HL-60 (cell line): ENCODE measurements around the gene GMPPA.

ENCODE experiments used
- DNase-seq, 2 experiments: peaks; one replicate each; pipeline ENCODE4 v3.0.0-alpha.2; 2010 to 2020; ENCODE audit warnings: low read depth in 1 of 2, low spot score in 1 of 2
- H3K27ac ChIP-seq: fragments of 250-450 bp; sonication (Bioruptor Pico); replicated peaks from 2 replicates; pipeline ENCODE4 v1.5.1; 2020; ENCODE audit warnings: mild to moderate bottlenecking, moderate library complexity
- H3K27me3 ChIP-seq: fragments of 250-450 bp; sonication (Bioruptor Pico); 2 replicates; pipeline ENCODE4 v1.5.1; 2021; ENCODE audit warnings: mild to moderate bottlenecking, moderate library complexity; ENCODE audit not compliant: insufficient read depth, poor library complexity, severe bottlenecking
- H3K4me3 ChIP-seq: replicated peaks from 2 replicates; pipeline ENCODE4 v1.5.1; 2011; ENCODE audit warnings: mild to moderate bottlenecking, control low read depth, low read length; ENCODE audit not compliant: insufficient read depth
- CTCF ChIP-seq: IDR thresholded peaks from one replicate; pipeline ENCODE4 v1.5.1; 2011; ENCODE audit warnings: low read length, control low read depth, inconsistent platforms; ENCODE audit not compliant: insufficient read depth
- GABPA ChIP-seq: IDR thresholded peaks from 2 replicates; pipeline ENCODE4 v1.6.1; 2012; ENCODE audit warnings: low read depth
- POLR2AphosphoS5 ChIP-seq: IDR thresholded peaks from 2 replicates; pipeline ENCODE4 v1.6.1; 2012; ENCODE audit warnings: low read depth
- REST ChIP-seq: IDR thresholded peaks from 2 replicates; pipeline ENCODE4 v1.6.1; 2012; ENCODE audit warnings: low read depth; ENCODE audit not compliant: insufficient replicate concordance
- SPI1 ChIP-seq: IDR thresholded peaks from 2 replicates; pipeline ENCODE4 v1.6.1; 2012; ENCODE audit warnings: low read depth, mild to moderate bottlenecking, borderline replicate concordance

The GMPPA gene

GRCh38 chr2:219467736-219468075 is 31.0 kb upstream of the GMPPA start:
- no peak for DNase-seq
- H3K27me3 ChIP-seq = no peaks in the 10 kb centered on the region
- TF ChIP-seq POLR2AphosphoS5 (no peak), GABPA (no peak), CTCF (no peak), REST (no peak), SPI1 (no peak)
- no peak overlapping the region for H3K27ac ChIP-seq
- no peak overlapping the region for H3K4me3 ChIP-seq

GRCh38 chr2:219468410-219469185 is 30.1 kb upstream of the GMPPA start:
- TF ChIP-seq GABPA (no peak), SPI1 (no peak), POLR2AphosphoS5 (no peak), REST (no peak), CTCF (no peak)
- no peak for DNase-seq
- Histone ChIP-seq H3K4me3 (no peak overlapping the region), H3K27ac (no peak overlapping the region), H3K27me3 (no peaks in the 10 kb centered on the region)

- no peak overlapping the region for H3K4me3 ChIP-seq
- no peak overlapping the region for H3K27ac ChIP-seq
- no peaks in the 10 kb centered on the region for H3K27me3 ChIP-seq
- DNase-seq = no peak
- TF ChIP-seq POLR2AphosphoS5 (no peak), GABPA (no peak), CTCF (no peak), REST (no peak), SPI1 (no peak)
These were observed 29.4 kb upstream of the GMPPA start for GRCh38 chr2:219469186-219469724.
